Gastroesophageal sphincter (tissue), 3 donors: ENCODE data around the gene APLP2.

Experiments used
- POLR2A ChIP-seq, 2 donors: fragments of 450-650 bp; IDR thresholded peaks; one replicate each; pipeline ENCODE4 v1.6.1; 2017; ENCODE audit warnings: antibody characterized with exemption in 2 of 2, mild to moderate bottlenecking in 2 of 2, moderate library complexity in 1 of 2
- TF ChIP-seq, protein P1 (sequence below), 4 experiments: fragments of 200-600 bp in 2 of 4; fragments of 450-650 bp in 2 of 4; sonication (generic) in 1 of 4; IDR thresholded peaks; one replicate each; pipeline ENCODE4 v1.5.1; 2017 to 2019; ENCODE audit warnings: antibody characterized with exemption in 4 of 4, mild to moderate bottlenecking in 2 of 4, moderate library complexity in 2 of 4

DNA sequence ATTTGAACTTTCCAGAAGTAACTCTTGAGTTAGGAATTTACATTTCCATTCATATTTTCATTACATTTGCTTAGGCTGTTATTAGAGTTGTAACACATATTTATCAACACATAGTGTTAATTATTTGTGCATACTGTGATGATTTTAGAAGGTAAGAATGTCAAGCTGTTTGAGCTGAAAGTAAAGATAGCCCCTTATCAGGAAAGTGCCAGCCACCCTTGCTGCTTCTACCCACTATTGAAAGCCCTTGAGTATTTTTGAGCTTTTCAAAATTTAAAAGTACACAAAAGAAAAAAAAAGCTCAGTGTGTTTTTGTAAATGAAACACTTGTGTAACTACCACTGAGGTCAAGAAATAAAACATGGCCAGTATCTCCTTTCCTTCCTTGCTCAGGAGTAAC, 8.0 kb downstream of the APLP2 start:
- TF ChIP-seq, protein P1, sequence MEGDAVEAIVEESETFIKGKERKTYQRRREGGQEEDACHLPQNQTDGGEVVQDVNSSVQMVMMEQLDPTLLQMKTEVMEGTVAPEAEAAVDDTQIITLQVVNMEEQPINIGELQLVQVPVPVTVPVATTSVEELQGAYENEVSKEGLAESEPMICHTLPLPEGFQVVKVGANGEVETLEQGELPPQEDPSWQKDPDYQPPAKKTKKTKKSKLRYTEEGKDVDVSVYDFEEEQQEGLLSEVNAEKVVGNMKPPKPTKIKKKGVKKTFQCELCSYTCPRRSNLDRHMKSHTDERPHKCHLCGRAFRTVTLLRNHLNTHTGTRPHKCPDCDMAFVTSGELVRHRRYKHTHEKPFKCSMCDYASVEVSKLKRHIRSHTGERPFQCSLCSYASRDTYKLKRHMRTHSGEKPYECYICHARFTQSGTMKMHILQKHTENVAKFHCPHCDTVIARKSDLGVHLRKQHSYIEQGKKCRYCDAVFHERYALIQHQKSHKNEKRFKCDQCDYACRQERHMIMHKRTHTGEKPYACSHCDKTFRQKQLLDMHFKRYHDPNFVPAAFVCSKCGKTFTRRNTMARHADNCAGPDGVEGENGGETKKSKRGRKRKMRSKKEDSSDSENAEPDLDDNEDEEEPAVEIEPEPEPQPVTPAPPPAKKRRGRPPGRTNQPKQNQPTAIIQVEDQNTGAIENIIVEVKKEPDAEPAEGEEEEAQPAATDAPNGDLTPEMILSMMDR (IDR thresholded peaks at IDR 0.05), result no peak
- TF ChIP-seq POLR2A (IDR thresholded peaks at IDR 0.05), result no peak
